Gastrocnemius medialis (tissue), 4 donors: ENCODE data around the gene COQ8A. TPM values are rescaled to one million over a fixed set of nuclear protein-coding genes. Genes with fewer than 3 reads are reported as not detected.

Experiments
- ATAC-seq, 2 donors: fragments of 150-250 bp; one replicate each; pipeline ENCODE4 v1.9.1; 2016
- DNase-seq, 2 donors: peaks; one replicate each; pipeline ENCODE4 v3.0.0-alpha.2; 2019
- H3K27ac ChIP-seq, 4 donors: fragments of 200-600 bp; sonication (generic); 1 replicate in 1 of 4; 2 replicates in 3 of 4; pipeline ENCODE4 v1.5.1; 2016 to 2018; ENCODE audit warnings: mild to moderate bottlenecking in 2 of 4, moderate library complexity in 1 of 4
- H3K27me3 ChIP-seq, 3 donors: fragments of 200-600 bp; sonication (generic) in 2 of 3; 1 replicate in 1 of 3; 2 replicates in 2 of 3; pipeline versions ENCODE4 v1.5.1 to v1.6.0; 2016 to 2019; ENCODE audit warnings: mild to moderate bottlenecking in 1 of 3, moderate library complexity in 1 of 3
- H3K36me3 ChIP-seq, 2 donors: fragments of 200-600 bp; sonication (generic) in 1 of 2; one replicate each; pipeline ENCODE4 v1.5.1; 2017 to 2018
- H3K4me1 ChIP-seq, 2 donors: fragments of 200-600 bp; sonication (generic) in 1 of 2; one replicate each; pipeline ENCODE4 v1.5.1; 2016 to 2017; ENCODE audit warnings: mild to moderate bottlenecking in 2 of 2
- H3K4me3 ChIP-seq, 4 donors: fragments of 200-600 bp; sonication (generic) in 3 of 4; 1 replicate in 1 of 4; 2 replicates in 3 of 4; pipeline ENCODE4 v1.5.1; 2016 to 2019; ENCODE audit warnings: mild to moderate bottlenecking in 2 of 4
- H3K9me3 ChIP-seq, 3 donors: fragments of 200-600 bp; sonication (generic) in 2 of 3; 1 replicate in 1 of 3; 2 replicates in 2 of 3; pipeline ENCODE4 v1.5.1; 2016 to 2019
- POLR2A ChIP-seq, 2 donors: fragments of 450-650 bp; IDR thresholded peaks; one replicate each; pipeline ENCODE4 v1.6.1; 2017; ENCODE audit warnings: antibody characterized with exemption in 2 of 2, mild to moderate bottlenecking in 2 of 2, moderate library complexity in 2 of 2
- in situ Hi-C, 4 donors: fragments of 200-750 bp; cut with MboI; loops; one replicate each; pipeline versions ENCODE4 v1.15.0 to v1.8.0; 2017; ENCODE audit warnings: low sequenced_read_pairs in 4 of 4
- intact Hi-C: fragments of 100-400 bp; cut with DNase I; formaldehyde crosslinking; loops from one replicate; pipeline ENCODE4 v1.15.1; 2023; ENCODE audit warnings: low total_unique reads
- total RNA-seq, 4 donors: library from RNA; depleted of rRNA; stranded (reverse); fragments of >200 nt; gene quantifications; one replicate each; pipeline versions ENCODE4 v1.1.0 to v1.2.3, GENCODE V29; 2016
- TF ChIP-seq, protein P1 (sequence below), 5 experiments: fragments of 450-650 bp in 3 of 5; fragments of 200-600 bp in 2 of 5; sonication (generic) in 2 of 5; IDR thresholded peaks in 4 of 5; conservative IDR thresholded peaks in 1 of 5; 1 replicate in 4 of 5; 2 replicates in 1 of 5; pipeline ENCODE4 v1.5.1; 2016 to 2019; ENCODE audit warnings: antibody characterized with exemption in 5 of 5, mild to moderate bottlenecking in 3 of 5, moderate library complexity in 3 of 5

The COQ8A gene
- total RNA-seq, 4 donors from 2014 or later = 950 to 2,403 (median 1,384) TPM

GRCh38 chr1:226937940-226938725, 2.0 kb upstream of the COQ8A start:
- in situ Hi-C loops (no loop called here), intact Hi-C loops (loop anchor here (2.0 kb wide), 1 partner anchor 17 kb away; no protein-coding TSS in a partner anchor)
- peak overlapping the region; percentile 98 to 99 (median 98) for H3K27ac ChIP-seq
- no peak for ATAC-seq
- TF ChIP-seq, protein P1, sequence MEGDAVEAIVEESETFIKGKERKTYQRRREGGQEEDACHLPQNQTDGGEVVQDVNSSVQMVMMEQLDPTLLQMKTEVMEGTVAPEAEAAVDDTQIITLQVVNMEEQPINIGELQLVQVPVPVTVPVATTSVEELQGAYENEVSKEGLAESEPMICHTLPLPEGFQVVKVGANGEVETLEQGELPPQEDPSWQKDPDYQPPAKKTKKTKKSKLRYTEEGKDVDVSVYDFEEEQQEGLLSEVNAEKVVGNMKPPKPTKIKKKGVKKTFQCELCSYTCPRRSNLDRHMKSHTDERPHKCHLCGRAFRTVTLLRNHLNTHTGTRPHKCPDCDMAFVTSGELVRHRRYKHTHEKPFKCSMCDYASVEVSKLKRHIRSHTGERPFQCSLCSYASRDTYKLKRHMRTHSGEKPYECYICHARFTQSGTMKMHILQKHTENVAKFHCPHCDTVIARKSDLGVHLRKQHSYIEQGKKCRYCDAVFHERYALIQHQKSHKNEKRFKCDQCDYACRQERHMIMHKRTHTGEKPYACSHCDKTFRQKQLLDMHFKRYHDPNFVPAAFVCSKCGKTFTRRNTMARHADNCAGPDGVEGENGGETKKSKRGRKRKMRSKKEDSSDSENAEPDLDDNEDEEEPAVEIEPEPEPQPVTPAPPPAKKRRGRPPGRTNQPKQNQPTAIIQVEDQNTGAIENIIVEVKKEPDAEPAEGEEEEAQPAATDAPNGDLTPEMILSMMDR (IDR thresholded peaks at IDR 0.05 in 4 of 5, conservative IDR thresholded peaks at IDR 0.05 in 1 of 5) = no peak
- no peak for TF ChIP-seq POLR2A (IDR thresholded peaks at IDR 0.05)
- H3K4me3 ChIP-seq = peak overlapping the region in 2 of 4 donors; percentile 89 to 95
- DNase-seq = no peak
- no peaks in the 10 kb centered on the region for H3K9me3 ChIP-seq
- peaks cover 0 to 4% of the 10 kb centered on the region in 2 donors for H3K36me3 ChIP-seq
- H3K27me3 ChIP-seq = no peaks in the 10 kb centered on the region
- peaks cover 17 to 28% of the 10 kb centered on the region in 2 donors for H3K4me1 ChIP-seq

DNA sequence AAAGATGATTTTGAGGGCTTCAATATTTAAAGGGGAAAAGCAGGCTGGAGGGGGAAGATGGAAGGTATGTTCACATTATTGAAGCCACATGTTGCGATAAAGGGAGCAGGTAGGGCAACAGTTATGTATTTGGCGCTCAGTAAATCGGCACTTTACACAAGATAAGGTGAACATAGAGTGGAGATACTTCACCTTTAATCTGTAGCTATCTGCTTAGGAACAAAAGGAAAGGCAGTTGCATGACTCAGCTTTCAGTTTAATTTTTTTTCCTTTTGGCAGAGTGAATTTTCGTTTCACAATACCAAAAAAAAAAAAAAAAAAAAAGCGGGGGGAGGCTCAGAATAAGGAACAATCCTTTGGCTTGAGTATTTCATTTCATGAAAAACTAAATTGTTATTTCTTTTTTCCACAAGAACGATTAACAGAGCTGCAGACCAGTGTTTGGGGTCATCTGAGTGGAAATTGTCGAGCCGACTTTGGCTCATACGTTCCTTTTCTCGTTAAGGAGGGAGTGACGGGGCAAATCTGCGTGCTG, 1.1 kb upstream of the COQ8A start:
- TF ChIP-seq, protein P1 (IDR thresholded peaks at IDR 0.05 in 4 of 5, conservative IDR thresholded peaks at IDR 0.05 in 1 of 5) = no peak
- no peak for TF ChIP-seq POLR2A (IDR thresholded peaks at IDR 0.05)
- intact Hi-C loops (loop anchor here (2.0 kb wide), 1 partner anchor 18 kb away; no protein-coding TSS in a partner anchor), in situ Hi-C loops (no loop called here)
- H3K4me1 ChIP-seq = peaks cover 20 to 35% of the 10 kb centered on the region in 2 donors
- H3K27me3 ChIP-seq = no peaks in the 10 kb centered on the region
- ATAC-seq (no peak), DNase-seq (no peak)
- H3K36me3 ChIP-seq = no peaks in the 10 kb centered on the region
- peak overlapping the region; percentile 98 to 99 (median 98) for H3K27ac ChIP-seq
- H3K9me3 ChIP-seq = no peaks in the 10 kb centered on the region
- peak overlapping the region; percentile 75 to 95 (median 86) for H3K4me3 ChIP-seq

GRCh38 chr1:226939438-226940028, 561 bp upstream of the COQ8A start:
- H3K36me3 ChIP-seq = no peaks in the 10 kb centered on the region
- H3K27ac ChIP-seq = peak overlapping the region; percentile 98 to 99 (median 98)
- ATAC-seq = peak; percentile 14 to 15
- peaks cover 23 to 40% of the 10 kb centered on the region in 2 donors for H3K4me1 ChIP-seq
- peak; percentile 47 to 73 for DNase-seq
- no peaks in the 10 kb centered on the region for H3K9me3 ChIP-seq
- no peaks in the 10 kb centered on the region for H3K27me3 ChIP-seq
- H3K4me3 ChIP-seq = peak overlapping the region; percentile 75 to 95 (median 86)
- in situ Hi-C loops (no loop called here), intact Hi-C loops (loop anchor here (2.0 to 10.0 kb wide), 7 partner anchors 19 to 1265 kb away; partner anchors contain the start of genes ARF1, OBSCN and WNT9A)
- TF ChIP-seq POLR2A (IDR thresholded peaks at IDR 0.05) = peak; percentile 89 to 96
- TF ChIP-seq, protein P1 (IDR thresholded peaks at IDR 0.05 in 4 of 5, conservative IDR thresholded peaks at IDR 0.05 in 1 of 5) = peak in 1 of 5 experiments; percentile 2

- H3K36me3 ChIP-seq = no peaks in the 10 kb centered on the region
- no peak for DNase-seq
- H3K27ac ChIP-seq = peak overlapping the region; percentile 98 to 99 (median 99)
- H3K4me1 ChIP-seq = peaks cover 31 to 50% of the 10 kb centered on the region in 2 donors
- no peaks in the 10 kb centered on the region for H3K9me3 ChIP-seq
- TF ChIP-seq, protein P1 (IDR thresholded peaks at IDR 0.05 in 4 of 5, conservative IDR thresholded peaks at IDR 0.05 in 1 of 5) = no peak
- no peak for TF ChIP-seq POLR2A (IDR thresholded peaks at IDR 0.05)
- H3K27me3 ChIP-seq = no peaks in the 10 kb centered on the region
- in situ Hi-C loops (no loop called here), intact Hi-C loops (loop anchor here (2.0 to 10.0 kb wide), 6 partner anchors 32 to 1264 kb away; partner anchors contain the start of genes ARF1, OBSCN and WNT9A)
- ATAC-seq = no peak
- peak overlapping the region; percentile 84 to 95 (median 88) for H3K4me3 ChIP-seq
Observed at GRCh38 chr1:226940806-226941067, 643 bp downstream of the COQ8A start.
